Measurements from ENCODE around the gene HS6ST2. TPM values are rescaled to one million over a fixed set of nuclear protein-coding genes. Genes with fewer than 3 reads are reported as not detected.
"Not testable (repeated sequence)": the region's sequence is repeated elsewhere in the genome, so short reads cannot be mapped to it uniquely, and the experiment has no call there.

HS6ST2 gene
- total RNA-seq, 1 experiment from 2014 or later = 7.4 TPM

DNA sequence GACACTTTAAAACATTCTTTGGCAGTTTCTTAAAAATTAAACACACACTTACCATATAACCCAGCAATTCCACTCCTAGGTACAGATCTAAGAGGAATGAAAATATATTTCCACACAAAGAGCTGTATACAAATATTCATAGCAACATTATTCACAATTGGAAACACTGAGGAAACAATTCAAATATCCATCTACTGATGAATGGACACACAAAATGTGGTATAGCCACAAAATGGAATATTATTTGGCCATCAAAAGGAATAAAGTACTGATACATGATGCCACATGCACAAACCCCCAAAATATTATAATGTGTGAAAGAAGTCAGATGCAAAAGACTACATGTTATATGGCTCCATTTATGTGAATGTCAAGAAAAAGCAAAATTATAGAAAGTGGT lies 70.9 kb downstream of the HS6ST2 start:
- TF ChIP-seq EZH2 (IDR thresholded peaks at IDR 0.05; ENCODE audit: low read length, unreplicated experiment) = no peak
- TF ChIP-seq EZH2phosphoT487 (IDR thresholded peaks at IDR 0.05; ENCODE audit: borderline replicate concordance, low read length) = no peak
- TF ChIP-seq, protein P1, sequence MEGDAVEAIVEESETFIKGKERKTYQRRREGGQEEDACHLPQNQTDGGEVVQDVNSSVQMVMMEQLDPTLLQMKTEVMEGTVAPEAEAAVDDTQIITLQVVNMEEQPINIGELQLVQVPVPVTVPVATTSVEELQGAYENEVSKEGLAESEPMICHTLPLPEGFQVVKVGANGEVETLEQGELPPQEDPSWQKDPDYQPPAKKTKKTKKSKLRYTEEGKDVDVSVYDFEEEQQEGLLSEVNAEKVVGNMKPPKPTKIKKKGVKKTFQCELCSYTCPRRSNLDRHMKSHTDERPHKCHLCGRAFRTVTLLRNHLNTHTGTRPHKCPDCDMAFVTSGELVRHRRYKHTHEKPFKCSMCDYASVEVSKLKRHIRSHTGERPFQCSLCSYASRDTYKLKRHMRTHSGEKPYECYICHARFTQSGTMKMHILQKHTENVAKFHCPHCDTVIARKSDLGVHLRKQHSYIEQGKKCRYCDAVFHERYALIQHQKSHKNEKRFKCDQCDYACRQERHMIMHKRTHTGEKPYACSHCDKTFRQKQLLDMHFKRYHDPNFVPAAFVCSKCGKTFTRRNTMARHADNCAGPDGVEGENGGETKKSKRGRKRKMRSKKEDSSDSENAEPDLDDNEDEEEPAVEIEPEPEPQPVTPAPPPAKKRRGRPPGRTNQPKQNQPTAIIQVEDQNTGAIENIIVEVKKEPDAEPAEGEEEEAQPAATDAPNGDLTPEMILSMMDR (conservative IDR thresholded peaks at IDR 0.05; ENCODE audit: low read depth, low read length) = no peak
- POLR2A ChIA-PET (ENCODE audit: unreplicated experiment) = no interaction called here
- Histone ChIP-seq H3K9me2 (replicated peaks; ENCODE audit: low read length) (no peaks in the 10 kb centered on the region), H3K4me3 (ENCODE audit: low read length) (no peak overlapping the region), H3K27me3 (ENCODE audit: low read length) (no peaks in the 10 kb centered on the region), H3K4me1 (ENCODE audit: insufficient read depth, low read length) (no peaks in the 10 kb centered on the region), H3K9ac (ENCODE audit: low read length) (no peak overlapping the region), H3K27ac (ENCODE audit: low read length) (no peak overlapping the region), H4K20me1 (ENCODE audit: low read length) (no peaks in the 10 kb centered on the region), H2AFZ (ENCODE audit: low read length) (no peak overlapping the region), H3K36me3 (ENCODE audit: low read depth, low read length) (no peaks in the 10 kb centered on the region), H3F3A (ENCODE audit: low read length, unreplicated experiment) (no peaks in the 10 kb centered on the region), H3K9me3 (ENCODE audit: low read length) (no peaks in the 10 kb centered on the region), H3K4me2 (ENCODE audit: low read length) (no peak overlapping the region), H3K79me2 (ENCODE audit: low read length) (no peaks in the 10 kb centered on the region)
- BruUV-seq (replicated peaks) = no TSS peak
- intact Hi-C loops (cut with micrococcal nuclease) = no loop called here
- DNase-seq (no peak), ATAC-seq (no peak)
- CTCF ChIA-PET = no interaction called here

DNA sequence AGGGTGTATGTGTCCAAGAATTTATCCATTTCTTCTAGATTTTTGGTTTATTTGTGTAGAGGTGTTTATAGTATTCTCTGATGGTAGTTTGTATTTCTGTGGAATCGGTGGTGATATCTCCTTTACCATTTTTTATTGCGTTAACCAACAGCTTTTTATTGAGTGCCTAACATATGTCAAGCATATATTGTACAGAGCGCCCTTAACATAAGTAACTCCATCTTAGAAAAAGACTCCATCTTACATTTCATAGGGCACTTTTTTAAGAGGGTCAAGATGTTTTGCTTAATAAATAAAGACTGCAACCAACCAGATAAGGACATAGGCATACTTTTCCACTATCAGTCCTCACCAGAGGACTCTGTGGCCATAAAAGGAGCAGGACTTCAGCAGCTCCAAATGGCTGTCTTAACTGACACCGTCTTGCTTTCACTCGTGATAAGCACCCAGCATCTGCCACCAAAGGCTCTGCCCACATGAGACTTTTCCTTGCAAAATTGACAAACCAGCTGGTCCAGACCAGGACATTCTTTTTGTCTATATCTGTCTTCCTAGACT lies 75.0 kb downstream of the HS6ST2 start:
- Histone ChIP-seq H3K9me2 (replicated peaks; ENCODE audit: low read length) (no peaks in the 10 kb centered on the region), H3K4me2 (ENCODE audit: low read length) (no peak overlapping the region), H3K4me1 (ENCODE audit: insufficient read depth, low read length) (no peaks in the 10 kb centered on the region), H3K27ac (ENCODE audit: low read length) (no peak overlapping the region), H3K27me3 (ENCODE audit: low read length) (no peaks in the 10 kb centered on the region), H3F3A (ENCODE audit: low read length, unreplicated experiment) (no peaks in the 10 kb centered on the region), H3K9ac (ENCODE audit: low read length) (no peak overlapping the region), H3K79me2 (ENCODE audit: low read length) (no peaks in the 10 kb centered on the region), H3K36me3 (ENCODE audit: low read depth, low read length) (no peaks in the 10 kb centered on the region), H3K9me3 (ENCODE audit: low read length) (no peaks in the 10 kb centered on the region), H2AFZ (ENCODE audit: low read length) (no peak overlapping the region), H3K4me3 (ENCODE audit: low read length) (no peak overlapping the region), H4K20me1 (ENCODE audit: low read length) (no peaks in the 10 kb centered on the region)
- intact Hi-C loops (cut with micrococcal nuclease) = no loop called here
- CTCF ChIA-PET = no interaction called here
- DNase-seq = no peak
- POLR2A ChIA-PET (ENCODE audit: unreplicated experiment) = no interaction called here
- ATAC-seq = no peak
- no TSS peak for BruUV-seq (replicated peaks)
- TF ChIP-seq EZH2phosphoT487 (IDR thresholded peaks at IDR 0.05; ENCODE audit: borderline replicate concordance, low read length) (no peak), EZH2 (IDR thresholded peaks at IDR 0.05; ENCODE audit: low read length, unreplicated experiment) (no peak)
- TF ChIP-seq, protein P1 (conservative IDR thresholded peaks at IDR 0.05; ENCODE audit: low read depth, low read length) = no peak

DNA sequence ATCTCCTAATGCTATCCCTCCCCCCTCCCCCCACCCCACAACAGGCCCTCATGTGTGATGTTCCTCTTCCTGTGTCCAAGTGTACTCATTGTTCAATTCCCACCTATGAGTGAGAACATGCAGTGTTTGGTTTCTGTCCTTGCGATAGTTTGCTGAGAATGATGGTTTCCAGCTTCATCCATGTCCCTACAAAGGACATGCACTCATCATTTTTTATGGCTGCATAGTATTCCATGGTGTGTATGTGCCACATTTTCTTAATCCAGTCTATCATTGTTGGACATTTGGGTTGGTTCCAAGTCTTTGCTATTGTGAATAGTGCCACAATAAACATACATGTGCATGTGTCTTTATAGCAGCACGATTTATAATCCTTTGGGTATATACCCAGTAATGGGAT lies 77.7 kb downstream of the HS6ST2 start:
- DNase-seq; H4K20me1 ChIP-seq (ENCODE audit: low read length); BruUV-seq (replicated peaks); H3K4me3 ChIP-seq (ENCODE audit: low read length); H3K27me3 ChIP-seq (ENCODE audit: low read length); H3K9me2 ChIP-seq (replicated peaks; ENCODE audit: low read length); H3K36me3 ChIP-seq (ENCODE audit: low read depth, low read length); H2AFZ ChIP-seq (ENCODE audit: low read length); H3K27ac ChIP-seq (ENCODE audit: low read length); ATAC-seq; CTCF ChIA-PET; H3F3A ChIP-seq (ENCODE audit: low read length, unreplicated experiment); H3K9me3 ChIP-seq (ENCODE audit: low read length); H3K4me2 ChIP-seq (ENCODE audit: low read length); H3K79me2 ChIP-seq (ENCODE audit: low read length); H3K9ac ChIP-seq (ENCODE audit: low read length); intact Hi-C loops (cut with micrococcal nuclease): not testable (repeated sequence)
- peaks cover 13% of the 10 kb centered on the region for H3K4me1 ChIP-seq (ENCODE audit: insufficient read depth, low read length)
- POLR2A ChIA-PET (ENCODE audit: unreplicated experiment) = interaction anchor here (0.6 kb wide), 1 partner anchor 53 kb away, joined by 5 read pairs; no protein-coding TSS in a partner anchor
